ENCODE measurements around the gene DNMT3L.

DNMT3L gene

GRCh38 chr21:44289381-44290010 lies 27.8 kb upstream of the DNMT3L start:
- TF ChIP-seq CTCF (IDR thresholded peaks at IDR 0.05; ENCODE audit: low read depth, low read length, missing control alignments), result no peak
- Histone ChIP-seq H3K36me3 (replicated peaks) (no peaks in the 10 kb centered on the region), H3K4me3 (ENCODE audit: low read depth, low read length) (no peak overlapping the region), H3K27ac (no peak overlapping the region), H3K27me3 (replicated peaks) (no peaks in the 10 kb centered on the region)
- in situ Hi-C loops (cut with HindIII; ENCODE audit: low pct_ligation_motif_present, low sequenced_read_pairs), result no loop called here
- no peak for DNase-seq

- Histone ChIP-seq H3K4me3 (ENCODE audit: low read depth, low read length) (no peak overlapping the region), H3K36me3 (replicated peaks) (no peaks in the 10 kb centered on the region), H3K27ac (no peak overlapping the region), H3K27me3 (replicated peaks) (no peaks in the 10 kb centered on the region)
- no peak for DNase-seq
- in situ Hi-C loops (cut with HindIII; ENCODE audit: low pct_ligation_motif_present, low sequenced_read_pairs), result no loop called here
- no peak for TF ChIP-seq CTCF (IDR thresholded peaks at IDR 0.05; ENCODE audit: low read depth, low read length, missing control alignments)
Measured at GRCh38 chr21:44288251-44289110, 26.8 kb upstream of the DNMT3L start.

GRCh38 chr21:44286716-44287632 lies 25.3 kb upstream of the DNMT3L start:
- H3K4me3 ChIP-seq (ENCODE audit: low read depth, low read length), result no peak overlapping the region
- no peak for DNase-seq
- H3K27me3 ChIP-seq (replicated peaks), result no peaks in the 10 kb centered on the region
- TF ChIP-seq CTCF (IDR thresholded peaks at IDR 0.05; ENCODE audit: low read depth, low read length, missing control alignments), result no peak
- no peak overlapping the region for H3K27ac ChIP-seq
- in situ Hi-C loops (cut with HindIII; ENCODE audit: low pct_ligation_motif_present, low sequenced_read_pairs), result no loop called here
- no peaks in the 10 kb centered on the region for H3K36me3 ChIP-seq (replicated peaks)

- TF ChIP-seq CTCF (IDR thresholded peaks at IDR 0.05; ENCODE audit: low read depth, low read length, missing control alignments), result no peak
- H3K4me3 ChIP-seq (ENCODE audit: low read depth, low read length), result no peak overlapping the region
- DNase-seq, result no peak
- in situ Hi-C loops (cut with HindIII; ENCODE audit: low pct_ligation_motif_present, low sequenced_read_pairs), result no loop called here
- no peak overlapping the region for H3K27ac ChIP-seq
- H3K36me3 ChIP-seq (replicated peaks), result no peaks in the 10 kb centered on the region
- no peaks in the 10 kb centered on the region for H3K27me3 ChIP-seq (replicated peaks)
Measured at GRCh38 chr21:44286086-44286715, 24.5 kb upstream of the DNMT3L start.

GRCh38 chr21:44285138-44285992 lies 23.7 kb upstream of the DNMT3L start, which contains the start of gene AIRE:
AIRE (plus strand) TSS chr21:44285876; CDS start chr21:44286007, 131 bp downstream.
- TF ChIP-seq CTCF (IDR thresholded peaks at IDR 0.05; ENCODE audit: low read depth, low read length, missing control alignments), result no peak
- H3K4me3 ChIP-seq (ENCODE audit: low read depth, low read length), result peak within 1 kb of the TSS; percentile 15
- no peaks in the 10 kb centered on the region for H3K36me3 ChIP-seq (replicated peaks)
- DNase-seq, result peak; percentile 21
- in situ Hi-C loops (cut with HindIII; ENCODE audit: low pct_ligation_motif_present, low sequenced_read_pairs), result no loop called here
- H3K27ac ChIP-seq, result no peak within 1 kb of the TSS
- no peaks in the 10 kb centered on the region for H3K27me3 ChIP-seq (replicated peaks)

All from brain microvascular endothelial cell (primary cell).